Skeletal muscle satellite cell (primary cell): ENCODE data around the gene MID1IP1. TPM values are rescaled to one million over a fixed set of nuclear protein-coding genes. Genes with fewer than 3 reads are reported as not detected.

Experiments
- H3K27me3 ChIP-seq: 2 replicates; pipeline ENCODE4 v1.7.0; 2013; ENCODE audit warnings: low read length; ENCODE audit not compliant: control insufficient read depth, insufficient read depth
- H3K36me3 ChIP-seq: 2 replicates; pipeline ENCODE4 v1.7.0; 2013; ENCODE audit warnings: mild to moderate bottlenecking, control low read depth, low read length; ENCODE audit not compliant: insufficient read depth
- H3K4me1 ChIP-seq: 2 replicates; pipeline ENCODE4 v1.7.0; 2013; ENCODE audit warnings: low read length; ENCODE audit not compliant: control insufficient read depth, insufficient read depth
- H3K4me2 ChIP-seq: 2 replicates; pipeline ENCODE4 v1.7.0; 2013; ENCODE audit warnings: mild to moderate bottlenecking, low read length
- H3K4me3 ChIP-seq: 2 replicates; pipeline ENCODE4 v1.7.0; 2013; ENCODE audit warnings: low read length
- H3K9ac ChIP-seq: 2 replicates; pipeline ENCODE4 v1.7.0; 2013; ENCODE audit warnings: mild to moderate bottlenecking, low read depth, low read length, moderate library complexity
- H3K9me3 ChIP-seq: replicated peaks from 2 replicates; pipeline ENCODE4 v1.7.0; 2013; ENCODE audit warnings: mild to moderate bottlenecking, control low read depth, low read length
- total RNA-seq: library from RNA; depleted of rRNA; stranded (reverse); fragments of >200 nt; gene quantifications from 2 replicates; pipeline ENCODE4 v1.2.3, GENCODE V29; 2012; rRNA removed

The MID1IP1 gene
- total RNA-seq, result 85.2 and 103 TPM in 2 replicates

GRCh38 chrX:38800981-38801845 is at the start of gene MID1IP1:
TSS of gene MID1IP1 (plus strand) at chrX:38801459. CDS start at chrX:38804947, 3,488 bp downstream.
- Histone ChIP-seq H3K4me3 (peak within 1 kb of the TSS; percentile 88), H3K9me3 (no peaks in the 10 kb centered on the region), H3K27me3 (no peaks in the 10 kb centered on the region), H3K36me3 (no peaks in the 10 kb centered on the region), H3K9ac (peak within 1 kb of the TSS; percentile 86), H3K4me1 (peaks cover 35% of the 10 kb centered on the region), H3K4me2 (peak within 1 kb of the TSS; percentile 77)

GRCh38 chrX:38754102-38754790 is 47.0 kb upstream of the MID1IP1 start:
- Histone ChIP-seq H3K4me2 (no peak overlapping the region), H3K9ac (no peak overlapping the region), H3K36me3 (no peaks in the 10 kb centered on the region), H3K27me3 (peaks cover 4% of the 10 kb centered on the region), H3K9me3 (no peaks in the 10 kb centered on the region), H3K4me1 (no peaks in the 10 kb centered on the region), H3K4me3 (no peak overlapping the region)

- H3K4me3 ChIP-seq, result no peak overlapping the region
- no peak overlapping the region for H3K9ac ChIP-seq
- H3K4me1 ChIP-seq, result no peaks in the 10 kb centered on the region
- H3K36me3 ChIP-seq, result no peaks in the 10 kb centered on the region
- no peaks in the 10 kb centered on the region for H3K9me3 ChIP-seq
- H3K4me2 ChIP-seq, result no peak overlapping the region
- H3K27me3 ChIP-seq, result peaks cover 2% of the 10 kb centered on the region
Measured at GRCh38 chrX:38754818-38755718, 46.2 kb upstream of the MID1IP1 start.

DNA sequence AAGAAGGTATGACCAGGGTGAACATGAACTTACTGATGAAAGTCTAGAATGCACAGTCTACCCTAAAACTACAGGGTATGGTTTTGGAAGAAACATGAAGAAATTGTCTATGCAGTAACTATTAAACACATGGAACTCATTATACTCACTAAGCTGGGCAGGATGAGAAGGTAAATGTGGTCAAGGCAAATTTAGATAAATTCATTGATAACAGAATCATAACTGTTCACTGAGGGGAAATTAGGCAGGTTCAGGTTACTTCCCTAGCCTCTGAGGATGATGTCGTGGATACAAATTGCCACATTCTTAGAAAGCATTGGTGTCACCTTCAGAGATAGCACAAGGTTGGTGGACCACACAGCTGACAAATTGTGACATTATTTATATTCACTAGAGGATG is 40.4 kb upstream of the MID1IP1 start:
- Histone ChIP-seq H3K9ac (no peak overlapping the region), H3K4me3 (no peak overlapping the region)

DNA sequence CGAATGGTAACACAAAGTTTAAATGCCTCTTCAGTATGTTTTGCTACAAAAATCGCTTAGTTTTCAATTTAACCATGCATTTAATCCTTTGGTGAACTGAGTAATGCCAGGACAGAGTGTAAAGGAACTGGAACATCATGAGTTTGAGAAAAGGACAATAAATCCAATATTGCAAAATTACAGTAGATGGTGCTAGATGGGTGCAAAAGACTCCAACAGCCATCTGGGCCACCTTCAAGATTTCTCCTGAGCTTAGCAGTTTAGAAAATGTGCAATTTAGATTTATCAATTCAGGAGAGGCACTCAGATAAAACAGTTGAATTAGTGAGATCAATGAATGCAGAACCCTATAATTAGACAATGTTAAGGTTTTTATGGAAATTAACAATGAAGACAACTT is 33.2 kb upstream of the MID1IP1 start:
- Histone ChIP-seq H3K4me1 (no peaks in the 10 kb centered on the region), H3K36me3 (no peaks in the 10 kb centered on the region), H3K9ac (no peak overlapping the region), H3K9me3 (no peaks in the 10 kb centered on the region), H3K4me2 (no peak overlapping the region), H3K27me3 (no peaks in the 10 kb centered on the region), H3K4me3 (no peak overlapping the region)

More for the DNA sequence above, 40.4 kb upstream of the MID1IP1 start:
- Histone ChIP-seq H3K36me3 (no peaks in the 10 kb centered on the region), H3K9me3 (no peaks in the 10 kb centered on the region), H3K4me1 (no peaks in the 10 kb centered on the region), H3K4me2 (no peak overlapping the region), H3K27me3 (no peaks in the 10 kb centered on the region)

DNA sequence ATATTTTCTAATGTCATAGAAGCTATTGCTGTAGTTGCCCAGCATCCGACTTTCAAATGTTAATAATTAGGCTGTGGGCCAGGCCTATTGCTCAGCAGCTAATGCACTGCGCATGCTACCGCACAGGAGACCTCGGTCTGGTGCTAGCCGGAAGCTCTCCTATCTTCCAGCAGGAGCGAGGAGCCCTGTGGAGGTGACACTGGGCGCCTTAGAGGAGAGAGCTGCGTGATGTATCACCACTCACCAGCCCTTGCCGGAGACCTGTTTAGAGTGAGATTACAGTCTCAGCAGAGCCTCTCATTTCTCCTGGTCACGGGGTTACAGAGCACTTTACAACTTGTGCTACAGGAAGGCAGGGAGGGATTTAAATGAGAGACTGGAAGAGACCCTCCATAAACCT is 31.1 kb upstream of the MID1IP1 start:
- H3K36me3 ChIP-seq, result no peaks in the 10 kb centered on the region
- H3K4me3 ChIP-seq, result no peak overlapping the region
- no peaks in the 10 kb centered on the region for H3K27me3 ChIP-seq
- no peak overlapping the region for H3K4me2 ChIP-seq
- no peak overlapping the region for H3K9ac ChIP-seq
- no peaks in the 10 kb centered on the region for H3K4me1 ChIP-seq
- H3K9me3 ChIP-seq, result no peaks in the 10 kb centered on the region

DNA sequence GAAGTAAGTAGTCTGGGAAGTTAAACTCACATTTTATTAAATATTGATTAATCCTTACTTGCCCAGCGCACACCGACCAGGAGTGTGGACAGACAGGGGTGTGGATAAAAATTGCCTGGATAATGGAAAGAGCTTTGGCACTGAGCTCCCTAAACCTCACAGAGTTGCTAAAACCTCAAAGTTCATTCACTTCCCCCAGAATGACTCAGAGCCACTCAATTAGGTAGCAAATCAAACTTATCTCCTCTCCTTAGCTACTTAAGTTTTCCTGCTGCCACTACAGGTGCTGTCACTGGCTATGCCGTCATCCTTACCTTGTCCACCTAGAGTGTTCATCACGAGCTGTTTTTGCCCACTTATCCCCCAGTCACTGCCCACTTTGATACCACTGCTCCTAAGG is 27.0 kb upstream of the MID1IP1 start:
- H3K4me1 ChIP-seq, result no peaks in the 10 kb centered on the region
- H3K36me3 ChIP-seq, result no peaks in the 10 kb centered on the region
- no peak overlapping the region for H3K4me3 ChIP-seq
- no peak overlapping the region for H3K9ac ChIP-seq
- H3K4me2 ChIP-seq, result no peak overlapping the region
- no peaks in the 10 kb centered on the region for H3K9me3 ChIP-seq
- no peaks in the 10 kb centered on the region for H3K27me3 ChIP-seq

DNA sequence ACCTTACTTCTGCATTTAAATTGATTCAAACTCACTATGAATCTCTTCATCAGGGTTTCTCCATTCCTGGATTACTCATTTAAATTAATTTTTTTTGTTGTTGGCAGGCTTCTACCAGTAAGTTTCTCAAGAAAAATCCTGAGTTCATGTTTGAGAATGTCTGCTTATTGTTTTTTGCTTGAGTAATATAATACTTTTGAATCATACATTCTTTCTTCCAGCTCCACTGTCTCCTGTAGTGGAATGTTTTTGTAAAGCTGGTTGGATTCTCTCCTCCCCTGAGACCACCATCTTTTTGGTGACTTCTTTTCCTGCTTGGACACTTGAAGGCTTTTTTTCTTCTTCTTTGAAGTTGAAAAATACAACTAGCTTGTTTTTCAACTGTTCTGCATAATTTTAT is 4.3 kb upstream of the MID1IP1 start:
- no peaks in the 10 kb centered on the region for H3K27me3 ChIP-seq
- H3K36me3 ChIP-seq, result no peaks in the 10 kb centered on the region
- no peak overlapping the region for H3K4me3 ChIP-seq
- peaks cover 33% of the 10 kb centered on the region for H3K4me1 ChIP-seq
- no peak overlapping the region for H3K4me2 ChIP-seq
- no peak overlapping the region for H3K9ac ChIP-seq
- no peaks in the 10 kb centered on the region for H3K9me3 ChIP-seq

GRCh38 chrX:38798956-38799355 is 2.3 kb upstream of the MID1IP1 start:
- Histone ChIP-seq H3K4me1 (peaks cover 35% of the 10 kb centered on the region), H3K4me3 (no peak overlapping the region), H3K4me2 (peak overlapping the region; percentile 18), H3K27me3 (no peaks in the 10 kb centered on the region), H3K9ac (no peak overlapping the region), H3K36me3 (no peaks in the 10 kb centered on the region), H3K9me3 (no peaks in the 10 kb centered on the region)

DNA sequence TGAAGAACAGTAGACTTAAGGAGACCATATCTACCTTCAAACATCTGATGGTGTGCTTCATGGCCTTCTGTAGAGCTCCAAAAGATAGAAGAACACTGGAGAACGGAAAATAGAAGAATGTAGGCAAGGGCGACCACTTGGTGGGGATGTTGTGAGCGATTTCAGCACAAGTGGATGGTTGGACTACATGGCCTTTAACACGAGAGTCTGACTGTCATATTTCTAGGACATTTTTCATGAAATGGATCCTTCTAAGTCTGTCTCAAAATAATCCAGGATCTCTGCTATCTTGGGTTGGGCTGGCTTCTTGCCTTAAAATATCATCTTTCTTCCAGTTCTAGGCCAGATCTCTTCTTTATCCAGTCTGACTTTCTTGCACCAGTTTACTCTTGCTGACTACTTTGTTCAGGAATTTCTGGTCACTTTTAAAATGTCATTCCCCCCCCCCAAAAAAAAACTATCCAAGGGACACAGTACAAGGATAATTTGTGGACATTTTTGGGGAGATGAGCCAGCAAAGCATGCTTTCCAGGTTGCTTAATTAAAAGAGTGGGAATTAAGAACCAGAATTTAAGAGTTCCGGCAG is 1.2 kb upstream of the MID1IP1 start:
- Histone ChIP-seq H3K4me2 (peak overlapping the region; percentile 8), H3K4me3 (no peak overlapping the region), H3K9me3 (no peaks in the 10 kb centered on the region), H3K36me3 (no peaks in the 10 kb centered on the region), H3K4me1 (peaks cover 35% of the 10 kb centered on the region), H3K27me3 (no peaks in the 10 kb centered on the region), H3K9ac (no peak overlapping the region)

DNA sequence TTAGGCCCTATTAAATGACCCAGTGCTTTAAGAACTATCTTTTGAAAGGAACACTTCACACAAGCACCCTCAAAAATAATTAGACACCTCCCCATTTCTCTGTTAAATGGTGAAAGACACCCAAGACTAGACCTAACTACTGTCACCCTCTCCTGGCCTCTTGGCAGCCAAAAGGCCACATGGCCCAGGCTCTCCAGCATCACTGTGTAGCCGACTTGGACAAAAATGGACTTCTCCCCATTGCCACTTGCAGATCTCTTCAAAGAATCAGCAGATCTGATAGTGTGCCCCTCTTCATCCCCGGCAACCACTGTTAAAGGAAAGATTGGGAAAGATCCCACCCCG is 2.0 kb downstream of the MID1IP1 start:
- H3K4me2 ChIP-seq, result peak overlapping the region; percentile 77
- H3K27me3 ChIP-seq, result no peaks in the 10 kb centered on the region
- H3K9ac ChIP-seq, result peak overlapping the region; percentile 86
- H3K36me3 ChIP-seq, result no peaks in the 10 kb centered on the region
- no peaks in the 10 kb centered on the region for H3K9me3 ChIP-seq
- H3K4me1 ChIP-seq, result peaks cover 27% of the 10 kb centered on the region
- peak overlapping the region; percentile 88 for H3K4me3 ChIP-seq
